ENCODE measurements around the gene PCDH9. TPM values are rescaled to one million over a fixed set of nuclear protein-coding genes. Genes with fewer than 3 reads are reported as not detected.

The PCDH9 gene
- total and polyA plus RNA-seq, 10 donors = 0.24 to 8.1 (median 3.8) TPM

DNA sequence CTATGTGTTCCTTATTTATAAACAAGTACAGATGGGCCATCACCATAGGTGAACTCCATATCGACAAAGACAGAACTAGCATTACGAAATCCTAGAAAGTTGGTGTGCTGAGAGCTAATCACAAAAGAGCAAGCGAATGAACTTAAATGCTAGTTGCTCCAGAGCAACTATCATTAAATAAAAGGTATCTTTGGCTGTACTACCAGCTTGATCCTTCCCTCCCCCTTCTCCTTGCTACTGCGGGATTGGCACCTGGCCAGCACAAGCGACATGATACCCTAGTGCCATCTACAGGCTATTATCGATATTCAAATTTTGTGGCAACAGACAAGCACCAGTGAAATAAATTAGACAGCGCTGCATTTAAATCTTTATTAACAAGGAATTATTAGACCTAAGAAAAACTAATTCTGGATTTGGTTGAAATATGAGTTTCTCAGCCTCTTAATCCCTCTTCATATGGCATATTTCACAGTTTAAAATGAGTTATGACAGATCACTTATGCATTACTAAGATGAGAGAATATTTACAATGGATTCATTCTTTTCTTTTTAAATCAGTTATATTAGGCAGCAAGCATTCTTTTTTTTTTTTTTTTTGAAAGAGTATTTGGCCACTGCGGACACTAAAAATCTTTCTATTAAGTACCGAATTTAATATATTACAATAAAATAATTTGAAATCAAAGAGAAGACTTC lies 5.8 kb downstream of the PCDH9 start:
- H3K9me3 ChIP-seq = no peaks in the 10 kb centered on the region
- TF ChIP-seq POLR2AphosphoS5 (IDR thresholded peaks at IDR 0.05) (peak in 1 of 3 donors; percentile 91), POLR2A (IDR thresholded peaks at IDR 0.05) (no peak)
- TF ChIP-seq, protein P1, sequence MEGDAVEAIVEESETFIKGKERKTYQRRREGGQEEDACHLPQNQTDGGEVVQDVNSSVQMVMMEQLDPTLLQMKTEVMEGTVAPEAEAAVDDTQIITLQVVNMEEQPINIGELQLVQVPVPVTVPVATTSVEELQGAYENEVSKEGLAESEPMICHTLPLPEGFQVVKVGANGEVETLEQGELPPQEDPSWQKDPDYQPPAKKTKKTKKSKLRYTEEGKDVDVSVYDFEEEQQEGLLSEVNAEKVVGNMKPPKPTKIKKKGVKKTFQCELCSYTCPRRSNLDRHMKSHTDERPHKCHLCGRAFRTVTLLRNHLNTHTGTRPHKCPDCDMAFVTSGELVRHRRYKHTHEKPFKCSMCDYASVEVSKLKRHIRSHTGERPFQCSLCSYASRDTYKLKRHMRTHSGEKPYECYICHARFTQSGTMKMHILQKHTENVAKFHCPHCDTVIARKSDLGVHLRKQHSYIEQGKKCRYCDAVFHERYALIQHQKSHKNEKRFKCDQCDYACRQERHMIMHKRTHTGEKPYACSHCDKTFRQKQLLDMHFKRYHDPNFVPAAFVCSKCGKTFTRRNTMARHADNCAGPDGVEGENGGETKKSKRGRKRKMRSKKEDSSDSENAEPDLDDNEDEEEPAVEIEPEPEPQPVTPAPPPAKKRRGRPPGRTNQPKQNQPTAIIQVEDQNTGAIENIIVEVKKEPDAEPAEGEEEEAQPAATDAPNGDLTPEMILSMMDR (IDR thresholded peaks at IDR 0.05 in 8 of 11, conservative IDR thresholded peaks at IDR 0.05 in 3 of 11) = peak; percentile 21 to 76 (median 54)
- peak overlapping the region in 3 of 8 donors; percentile 9 to 56 (median 25) for H3K4me3 ChIP-seq
- DNase-seq = peak; percentile 85
- intact Hi-C loops (cut with DNase I; ENCODE audit: low total_unique reads) = no loop called here
- WGBS, 5 donors = 19 to 29% (median 22%) methylated on average over 9 of the region's 9 CpGs
- H3K27ac ChIP-seq = peak overlapping the region in 1 of 8 donors; percentile 7
- peaks cover 3 to 46% (median 12%) of the 10 kb centered on the region in 6 donors for H3K4me1 ChIP-seq
- peaks cover 0 to 21% (median 0%) of the 10 kb centered on the region in 7 donors for H3K27me3 ChIP-seq (replicated peaks in 1 of 7)
- H3K36me3 ChIP-seq = no peaks in the 10 kb centered on the region

DNA sequence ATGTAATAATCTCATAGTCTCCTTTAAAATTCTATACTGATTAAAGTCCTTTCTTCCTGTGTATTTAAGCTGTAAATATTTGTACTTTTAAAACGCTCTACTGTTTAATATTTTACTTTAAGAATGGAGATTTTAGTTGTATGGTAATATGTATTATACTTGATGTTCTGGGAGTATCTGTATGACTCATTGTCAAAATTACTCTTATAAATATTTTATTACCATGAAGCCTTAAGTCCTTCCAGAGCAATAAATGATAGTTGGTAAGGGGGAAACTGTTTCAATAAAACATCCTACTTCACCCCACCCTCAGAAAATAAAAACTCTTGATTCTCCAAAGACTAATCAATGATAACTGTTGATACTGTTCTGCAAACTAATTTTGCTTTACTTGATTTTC lies 6.4 kb downstream of the PCDH9 start:
- Histone ChIP-seq H3K4me3 (peak overlapping the region in 3 of 8 donors; percentile 9 to 56 (median 25)), H3K36me3 (no peaks in the 10 kb centered on the region), H3K4me1 (peaks cover 0 to 40% (median 6%) of the 10 kb centered on the region in 6 donors), H3K9me3 (no peaks in the 10 kb centered on the region), H3K27me3 (replicated peaks in 1 of 7) (peaks cover 0 to 15% (median 0%) of the 10 kb centered on the region in 7 donors), H3K27ac (peak overlapping the region in 1 of 8 donors; percentile 7)
- TF ChIP-seq POLR2AphosphoS5 (IDR thresholded peaks at IDR 0.05) = no peak
- WGBS, 5 donors = 51 to 73% (median 58%) methylated on average over 1 of the region's 1 CpG
- DNase-seq = no peak
- intact Hi-C loops (cut with DNase I; ENCODE audit: low total_unique reads) = no loop called here

DNA sequence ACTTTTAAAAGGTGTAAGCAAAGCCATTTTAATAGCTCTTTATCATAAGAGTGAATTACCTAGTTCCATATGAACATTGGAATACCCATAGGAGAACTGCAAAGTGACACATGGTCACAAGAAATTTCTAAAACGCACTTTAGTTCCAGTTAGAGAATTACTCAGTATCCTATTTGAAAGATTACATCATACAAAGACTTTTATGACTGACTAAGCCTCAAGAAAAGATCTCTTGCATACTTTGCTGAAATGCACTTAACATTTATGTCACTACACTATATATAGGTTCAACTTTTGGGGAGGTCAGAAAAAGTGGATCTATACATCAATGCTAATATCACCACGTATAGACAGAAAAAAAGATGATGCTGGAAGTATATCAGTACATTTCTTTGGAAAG lies 7.1 kb downstream of the PCDH9 start:
- H3K4me1 ChIP-seq = peaks cover 0 to 33% (median 3%) of the 10 kb centered on the region in 6 donors
- no peak for DNase-seq
- H3K36me3 ChIP-seq = no peaks in the 10 kb centered on the region
- intact Hi-C loops (cut with DNase I; ENCODE audit: low total_unique reads) = no loop called here
- WGBS, 5 donors = 32 to 59% (median 41%) methylated on average over 2 of the region's 2 CpGs
- H3K27me3 ChIP-seq (replicated peaks in 1 of 7) = peaks cover 0 to 8% (median 0%) of the 10 kb centered on the region in 7 donors
- TF ChIP-seq POLR2A (IDR thresholded peaks at IDR 0.05) (no peak), POLR2AphosphoS5 (IDR thresholded peaks at IDR 0.05) (no peak)
- TF ChIP-seq, protein P1 (IDR thresholded peaks at IDR 0.05 in 8 of 11, conservative IDR thresholded peaks at IDR 0.05 in 3 of 11) = no peak
- H3K4me3 ChIP-seq = no peak overlapping the region
- H3K27ac ChIP-seq = no peak overlapping the region
- H3K9me3 ChIP-seq = no peaks in the 10 kb centered on the region

DNA sequence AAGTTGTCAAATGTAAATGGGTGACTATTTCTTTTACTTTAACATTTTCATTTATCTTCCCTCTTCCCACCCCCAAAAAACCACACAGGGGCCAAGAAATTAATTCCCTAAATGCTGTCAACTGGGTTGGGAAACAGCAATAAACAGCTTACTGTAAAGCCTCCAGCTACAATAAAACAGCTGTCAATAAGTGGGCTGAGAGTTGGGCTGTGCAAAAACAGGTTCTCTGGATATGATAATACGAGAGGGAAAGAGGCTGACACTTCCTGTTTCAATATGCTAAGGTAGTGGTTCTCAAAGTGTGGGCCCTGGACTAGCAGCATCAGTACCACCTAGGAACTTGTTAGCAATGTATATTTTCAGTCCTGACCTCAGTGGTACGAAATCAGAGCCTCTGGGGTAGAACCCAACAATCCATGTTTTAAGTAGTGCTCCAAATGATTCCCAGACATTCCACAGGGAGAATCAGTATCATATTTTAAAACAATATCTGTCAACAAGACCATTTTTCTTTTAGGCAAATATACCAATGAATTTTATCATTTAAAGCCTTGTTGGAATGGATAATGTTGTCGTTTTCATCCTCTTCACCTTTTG lies 8.4 kb downstream of the PCDH9 start:
- no peaks in the 10 kb centered on the region for H3K9me3 ChIP-seq
- no peak overlapping the region for H3K4me3 ChIP-seq
- H3K4me1 ChIP-seq = peaks cover 0 to 30% (median 3%) of the 10 kb centered on the region in 6 donors
- intact Hi-C loops (cut with DNase I; ENCODE audit: low total_unique reads) = no loop called here
- TF ChIP-seq POLR2AphosphoS5 (IDR thresholded peaks at IDR 0.05) (no peak), POLR2A (IDR thresholded peaks at IDR 0.05) (no peak)
- TF ChIP-seq, protein P1 (IDR thresholded peaks at IDR 0.05 in 8 of 11, conservative IDR thresholded peaks at IDR 0.05 in 3 of 11) = no peak
- H3K27ac ChIP-seq = no peak overlapping the region
- no peaks in the 10 kb centered on the region for H3K36me3 ChIP-seq
- 48 to 64% (median 53%) methylated on average over 3 of the region's 3 CpGs for WGBS, 5 donors
- H3K27me3 ChIP-seq (replicated peaks in 1 of 7) = no peaks in the 10 kb centered on the region
- no peak for DNase-seq
